ENCODE data around the gene ZDHHC23. TPM values are rescaled to one million over a fixed set of nuclear protein-coding genes. Genes with fewer than 3 reads are reported as not detected.

ZDHHC23 gene
- polyA plus RNA-seq: 1 to 10 TPM; 1.6 to 2.1 TPM

- Histone ChIP-seq H3K4me3 (ENCODE audit: low read depth in 1 of 2, low read length in 2 of 2) (peak within 1 kb of the TSS; percentile 63 to 85), H3K27me3 (ENCODE audit: control insufficient read depth in 1 of 2, insufficient read depth in 2 of 2, low read length in 2 of 2) (no peaks in the 10 kb centered on the region), H3K27ac (ENCODE audit: low read depth in 2 of 2, low read length in 1 of 2) (peak within 1 kb of the TSS; percentile 70 to 74), H3K9me3 (ENCODE audit: control insufficient read depth in 2 of 2, insufficient read depth in 1 of 2, low read depth in 1 of 2, low read length in 1 of 2) (no peaks in the 10 kb centered on the region), H3K36me3 (ENCODE audit: control insufficient read depth in 2 of 2, insufficient read depth in 2 of 2, low read length in 1 of 2) (no peaks in the 10 kb centered on the region), H3K4me1 (ENCODE audit: control insufficient read depth in 2 of 2, insufficient read depth in 2 of 2, low read length in 1 of 2) (no peaks in the 10 kb centered on the region)
- 0 to 1% methylated on average over 77 to 80 of the region's 80 CpGs for whole genome bisulfite sequencing, 2 donors
Observed at GRCh38 chr3:113947372-113948014, at the start of gene ZDHHC23. TSS of gene ZDHHC23 (plus strand) at chr3:113948013. CDS start at chr3:113948803, 790 bp downstream.

DNA sequence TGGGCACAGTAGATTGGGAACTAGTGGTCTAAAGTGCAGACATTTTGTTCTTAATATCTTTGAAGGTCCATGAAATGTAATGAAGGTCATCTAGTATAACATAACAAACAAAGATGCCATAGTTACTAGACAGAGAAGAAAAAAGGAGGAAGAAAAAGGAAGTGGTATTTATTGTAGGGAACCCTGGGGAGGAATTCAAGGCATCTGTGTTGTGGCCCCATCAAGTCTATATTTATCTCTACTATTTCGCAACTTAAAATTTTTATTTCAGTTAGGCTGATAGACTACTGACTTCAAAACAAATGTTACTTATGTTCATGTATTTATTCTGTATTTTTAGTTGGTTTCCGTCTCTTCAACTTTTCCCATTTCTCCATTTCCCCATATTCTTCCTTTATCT, 48.9 kb upstream of the ZDHHC23 start:
- H3K27ac ChIP-seq (ENCODE audit: low read depth in 2 of 2, low read length in 1 of 2): no peak overlapping the region
- H3K4me1 ChIP-seq (ENCODE audit: control insufficient read depth in 2 of 2, insufficient read depth in 2 of 2, low read length in 1 of 2): no peaks in the 10 kb centered on the region
- no peaks in the 10 kb centered on the region for H3K27me3 ChIP-seq (ENCODE audit: control insufficient read depth in 1 of 2, insufficient read depth in 2 of 2, low read length in 2 of 2)
- H3K9me3 ChIP-seq (ENCODE audit: control insufficient read depth in 2 of 2, insufficient read depth in 1 of 2, low read depth in 1 of 2, low read length in 1 of 2): no peaks in the 10 kb centered on the region
- peak overlapping the region in 1 of 2 donors; percentile 38 for H3K4me3 ChIP-seq (ENCODE audit: low read depth in 1 of 2, low read length in 2 of 2)
- 82 to 83% methylated on average over 2 of the region's 2 CpGs for WGBS, 2 donors
- H3K36me3 ChIP-seq (ENCODE audit: control insufficient read depth in 2 of 2, insufficient read depth in 2 of 2, low read length in 1 of 2): no peaks in the 10 kb centered on the region

DNA sequence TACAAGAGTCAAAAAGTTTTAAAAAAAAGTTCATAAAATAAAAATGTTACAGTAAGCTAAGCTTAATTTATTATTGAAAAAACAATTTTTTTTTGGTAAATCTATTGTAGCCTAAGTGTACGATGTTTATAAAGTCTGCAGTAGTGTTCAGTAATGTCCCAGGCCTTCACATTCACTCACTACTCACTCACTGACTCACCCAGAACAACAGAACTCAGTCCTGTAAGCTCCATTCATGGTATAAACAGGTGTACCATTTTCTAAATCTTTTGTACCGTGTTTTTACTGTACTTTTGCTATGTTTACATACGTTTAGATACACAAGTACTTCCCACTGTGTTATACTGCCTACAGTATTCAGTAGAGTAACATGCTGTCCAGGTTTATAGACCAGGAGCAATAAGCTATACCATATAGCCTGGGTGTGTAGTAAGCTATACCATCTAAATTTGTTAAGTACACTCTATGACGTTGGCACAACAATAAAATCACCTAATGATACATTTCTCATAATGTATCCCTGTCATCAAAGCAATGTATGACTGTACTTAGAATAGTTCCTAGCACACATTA, 41.2 kb upstream of the ZDHHC23 start:
- no peaks in the 10 kb centered on the region for H3K36me3 ChIP-seq (ENCODE audit: control insufficient read depth in 2 of 2, insufficient read depth in 2 of 2, low read length in 1 of 2)
- 88 to 94% methylated on average over 4 of the region's 4 CpGs for WGBS, 2 donors
- H3K4me3 ChIP-seq (ENCODE audit: low read depth in 1 of 2, low read length in 2 of 2): no peak overlapping the region
- H3K27me3 ChIP-seq (ENCODE audit: control insufficient read depth in 1 of 2, insufficient read depth in 2 of 2, low read length in 2 of 2): no peaks in the 10 kb centered on the region
- no peaks in the 10 kb centered on the region for H3K4me1 ChIP-seq (ENCODE audit: control insufficient read depth in 2 of 2, insufficient read depth in 2 of 2, low read length in 1 of 2)
- no peak overlapping the region for H3K27ac ChIP-seq (ENCODE audit: low read depth in 2 of 2, low read length in 1 of 2)
- no peaks in the 10 kb centered on the region for H3K9me3 ChIP-seq (ENCODE audit: control insufficient read depth in 2 of 2, insufficient read depth in 1 of 2, low read depth in 1 of 2, low read length in 1 of 2)

DNA sequence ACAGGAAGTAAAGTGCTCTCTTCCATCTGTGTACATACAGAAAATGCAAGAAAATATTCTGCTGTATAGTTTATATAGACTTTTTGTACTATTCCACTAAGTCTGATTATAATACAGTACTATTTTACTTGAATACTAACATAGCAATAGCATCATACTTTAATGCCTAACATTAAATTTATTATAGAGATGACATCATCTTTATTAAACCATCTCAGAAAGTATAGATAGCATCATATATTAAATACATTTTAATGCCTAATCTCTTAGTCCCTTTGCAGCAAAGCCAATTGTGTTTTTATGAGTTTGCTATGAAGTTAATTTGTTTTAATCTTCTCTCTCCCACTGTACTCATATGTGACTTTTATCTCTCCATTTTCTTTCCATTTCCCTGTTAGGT, 39.7 kb upstream of the ZDHHC23 start:
- Histone ChIP-seq H3K27ac (ENCODE audit: low read depth in 2 of 2, low read length in 1 of 2) (no peak overlapping the region), H3K4me3 (ENCODE audit: low read depth in 1 of 2, low read length in 2 of 2) (no peak overlapping the region), H3K4me1 (ENCODE audit: control insufficient read depth in 2 of 2, insufficient read depth in 2 of 2, low read length in 1 of 2) (no peaks in the 10 kb centered on the region)

GRCh38 chr3:113910966-113911365, 36.8 kb upstream of the ZDHHC23 start:
- Histone ChIP-seq H3K27me3 (ENCODE audit: control insufficient read depth in 1 of 2, insufficient read depth in 2 of 2, low read length in 2 of 2) (no peaks in the 10 kb centered on the region), H3K4me1 (ENCODE audit: control insufficient read depth in 2 of 2, insufficient read depth in 2 of 2, low read length in 1 of 2) (no peaks in the 10 kb centered on the region), H3K36me3 (ENCODE audit: control insufficient read depth in 2 of 2, insufficient read depth in 2 of 2, low read length in 1 of 2) (no peaks in the 10 kb centered on the region), H3K27ac (ENCODE audit: low read depth in 2 of 2, low read length in 1 of 2) (no peak overlapping the region), H3K4me3 (ENCODE audit: low read depth in 1 of 2, low read length in 2 of 2) (no peak overlapping the region), H3K9me3 (ENCODE audit: control insufficient read depth in 2 of 2, insufficient read depth in 1 of 2, low read depth in 1 of 2, low read length in 1 of 2) (no peaks in the 10 kb centered on the region)
- WGBS, 2 donors: 53 to 58% methylated on average over 4 to 5 of the region's 5 CpGs

More for the DNA sequence above, 39.7 kb upstream of the ZDHHC23 start:
- Histone ChIP-seq H3K36me3 (ENCODE audit: control insufficient read depth in 2 of 2, insufficient read depth in 2 of 2, low read length in 1 of 2) (no peaks in the 10 kb centered on the region), H3K9me3 (ENCODE audit: control insufficient read depth in 2 of 2, insufficient read depth in 1 of 2, low read depth in 1 of 2, low read length in 1 of 2) (no peaks in the 10 kb centered on the region), H3K27me3 (ENCODE audit: control insufficient read depth in 1 of 2, insufficient read depth in 2 of 2, low read length in 2 of 2) (no peaks in the 10 kb centered on the region)

GRCh38 chr3:113912552-113913236, 35.1 kb upstream of the ZDHHC23 start:
- H3K36me3 ChIP-seq (ENCODE audit: control insufficient read depth in 2 of 2, insufficient read depth in 2 of 2, low read length in 1 of 2): no peaks in the 10 kb centered on the region
- H3K27me3 ChIP-seq (ENCODE audit: control insufficient read depth in 1 of 2, insufficient read depth in 2 of 2, low read length in 2 of 2): no peaks in the 10 kb centered on the region
- 52 to 54% methylated on average over 3 of the region's 3 CpGs for WGBS, 2 donors
- no peak overlapping the region for H3K27ac ChIP-seq (ENCODE audit: low read depth in 2 of 2, low read length in 1 of 2)
- H3K4me3 ChIP-seq (ENCODE audit: low read depth in 1 of 2, low read length in 2 of 2): no peak overlapping the region
- H3K4me1 ChIP-seq (ENCODE audit: control insufficient read depth in 2 of 2, insufficient read depth in 2 of 2, low read length in 1 of 2): no peaks in the 10 kb centered on the region
- no peaks in the 10 kb centered on the region for H3K9me3 ChIP-seq (ENCODE audit: control insufficient read depth in 2 of 2, insufficient read depth in 1 of 2, low read depth in 1 of 2, low read length in 1 of 2)

DNA sequence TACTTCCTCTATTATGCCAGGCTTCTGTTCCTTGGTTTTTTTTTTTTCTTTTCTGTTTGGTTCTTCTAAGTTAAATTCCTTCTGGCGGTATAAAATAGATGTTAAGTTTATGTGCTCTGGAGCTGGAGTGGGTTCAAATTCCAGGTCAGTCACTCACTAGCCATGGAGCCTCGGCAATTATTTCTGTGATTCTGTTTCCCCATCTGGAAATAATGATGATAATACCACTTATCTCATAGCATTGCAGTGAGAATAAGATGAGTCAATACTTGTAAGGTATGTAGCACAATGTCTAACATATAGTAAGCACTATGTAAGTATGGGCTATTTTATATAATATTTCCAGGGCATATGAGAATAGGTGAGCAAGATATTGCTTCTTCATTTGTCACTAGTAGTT, 33.2 kb upstream of the ZDHHC23 start:
- WGBS, 2 donors: 54 to 62% methylated on average over 2 of the region's 2 CpGs

DNA sequence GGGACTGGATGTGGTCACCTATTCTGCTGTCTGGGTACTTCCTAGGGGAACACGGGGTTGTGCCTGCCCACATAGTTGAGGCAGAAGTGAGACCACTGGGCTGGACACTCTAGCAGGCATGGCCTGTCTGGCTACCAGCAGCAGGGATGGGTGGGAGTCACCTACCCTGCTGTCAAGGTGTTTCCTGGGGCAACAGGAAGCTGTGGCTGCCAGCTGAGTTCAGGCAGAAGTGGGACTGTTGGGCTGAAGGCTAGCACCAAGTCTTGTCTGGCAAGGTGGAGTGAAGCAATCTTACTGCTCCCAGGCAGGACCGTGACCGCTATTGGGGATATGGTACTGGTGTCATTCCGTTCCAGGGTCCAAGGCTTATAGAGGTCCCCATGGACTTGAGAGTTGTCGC, 20.3 kb upstream of the ZDHHC23 start:
- Histone ChIP-seq H3K9me3 (ENCODE audit: control insufficient read depth in 2 of 2, insufficient read depth in 1 of 2, low read depth in 1 of 2, low read length in 1 of 2) (no peaks in the 10 kb centered on the region), H3K4me3 (ENCODE audit: low read depth in 1 of 2, low read length in 2 of 2) (no peak overlapping the region), H3K27me3 (ENCODE audit: control insufficient read depth in 1 of 2, insufficient read depth in 2 of 2, low read length in 2 of 2) (no peaks in the 10 kb centered on the region), H3K36me3 (ENCODE audit: control insufficient read depth in 2 of 2, insufficient read depth in 2 of 2, low read length in 1 of 2) (no peaks in the 10 kb centered on the region), H3K27ac (ENCODE audit: low read depth in 2 of 2, low read length in 1 of 2) (no peak overlapping the region), H3K4me1 (ENCODE audit: control insufficient read depth in 2 of 2, insufficient read depth in 2 of 2, low read length in 1 of 2) (no peaks in the 10 kb centered on the region)
- whole genome bisulfite sequencing, 2 donors: 78 to 81% methylated on average over 5 of the region's 5 CpGs

More for the DNA sequence above, 33.2 kb upstream of the ZDHHC23 start:
- no peaks in the 10 kb centered on the region for H3K27me3 ChIP-seq (ENCODE audit: control insufficient read depth in 1 of 2, insufficient read depth in 2 of 2, low read length in 2 of 2)
- no peaks in the 10 kb centered on the region for H3K36me3 ChIP-seq (ENCODE audit: control insufficient read depth in 2 of 2, insufficient read depth in 2 of 2, low read length in 1 of 2)
- H3K27ac ChIP-seq (ENCODE audit: low read depth in 2 of 2, low read length in 1 of 2): no peak overlapping the region
- no peaks in the 10 kb centered on the region for H3K9me3 ChIP-seq (ENCODE audit: control insufficient read depth in 2 of 2, insufficient read depth in 1 of 2, low read depth in 1 of 2, low read length in 1 of 2)
- no peaks in the 10 kb centered on the region for H3K4me1 ChIP-seq (ENCODE audit: control insufficient read depth in 2 of 2, insufficient read depth in 2 of 2, low read length in 1 of 2)
- no peak overlapping the region for H3K4me3 ChIP-seq (ENCODE audit: low read depth in 1 of 2, low read length in 2 of 2)

DNA sequence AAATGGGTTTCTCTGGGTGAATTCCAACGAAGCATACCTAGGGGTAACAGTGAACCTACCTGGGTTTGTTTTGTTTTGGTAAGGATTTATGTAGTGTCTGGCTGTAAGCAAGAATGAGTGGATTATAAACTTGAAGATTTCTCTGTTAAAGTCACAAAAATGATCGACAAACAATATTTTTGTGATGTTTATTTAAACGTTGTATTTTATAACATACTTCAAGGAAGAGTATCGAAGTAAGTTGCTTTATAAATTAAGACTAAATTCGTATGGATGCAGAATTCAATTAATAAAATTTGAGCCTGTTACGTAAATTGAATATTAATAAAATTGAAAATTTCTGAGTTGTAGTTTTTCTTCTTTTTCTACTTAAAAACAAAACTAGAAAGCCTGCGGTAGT, 982 bp upstream of the ZDHHC23 start:
- Histone ChIP-seq H3K9me3 (ENCODE audit: control insufficient read depth in 2 of 2, insufficient read depth in 1 of 2, low read depth in 1 of 2, low read length in 1 of 2) (no peaks in the 10 kb centered on the region), H3K4me1 (ENCODE audit: control insufficient read depth in 2 of 2, insufficient read depth in 2 of 2, low read length in 1 of 2) (no peaks in the 10 kb centered on the region), H3K36me3 (ENCODE audit: control insufficient read depth in 2 of 2, insufficient read depth in 2 of 2, low read length in 1 of 2) (peaks cover 0 to under 1% of the 10 kb centered on the region in 2 donors), H3K27me3 (ENCODE audit: control insufficient read depth in 1 of 2, insufficient read depth in 2 of 2, low read length in 2 of 2) (no peaks in the 10 kb centered on the region), H3K4me3 (ENCODE audit: low read depth in 1 of 2, low read length in 2 of 2) (peak overlapping the region in 1 of 2 donors; percentile 63), H3K27ac (ENCODE audit: low read depth in 2 of 2, low read length in 1 of 2) (no peak overlapping the region)
- WGBS, 2 donors: 69 to 79% methylated on average over 7 of the region's 7 CpGs
